Keratinocyte (primary cell): ENCODE results near the gene STXBP1. TPM values are rescaled to one million over a fixed set of nuclear protein-coding genes. Genes with fewer than 3 reads are reported as not detected.

Source experiments
- DNase-seq: peaks from one replicate; pipeline ENCODE4 v3.0.0-alpha.2; 2011; ENCODE audit warnings: low read depth, missing footprints, low spot score
- FAIRE-seq: peaks from 2 replicates; lab custom pipeline; 2011; peaks lifted over from hg19 to GRCh38; lab: Jason Lieb, UNC
- H2AFZ ChIP-seq: 2 replicates; pipeline ENCODE4 v1.6.0; 2012; ENCODE audit warnings: low read length, control low read depth, inconsistent platforms; ENCODE audit not compliant: control insufficient read depth
- H3K27ac ChIP-seq: 2 replicates; pipeline ENCODE4 v1.5.1; 2011; ENCODE audit warnings: low read length; ENCODE audit not compliant: control insufficient read depth, insufficient read depth
- H3K27me3 ChIP-seq: 3 replicates; pipeline ENCODE4 v1.6.0; 2011; ENCODE audit warnings: low read length; ENCODE audit not compliant: control insufficient read depth, insufficient read depth; ENCODE audit errors: extremely low read depth
- H3K36me3 ChIP-seq, 2 experiments: 2 replicates in 1 of 2; 3 replicates in 1 of 2; pipeline ENCODE4 v1.5.1; 2011; ENCODE audit warnings: low read length in 2 of 2, mild to moderate bottlenecking in 1 of 2; ENCODE audit not compliant: control insufficient read depth in 2 of 2, insufficient read depth in 2 of 2; ENCODE audit errors: extremely low read depth in 1 of 2
- H3K4me1 ChIP-seq: 3 replicates; pipeline ENCODE4 v1.5.1; 2011; ENCODE audit warnings: low read length; ENCODE audit not compliant: control insufficient read depth, insufficient read depth; ENCODE audit errors: extremely low read depth
- H3K4me2 ChIP-seq: 3 replicates; pipeline ENCODE4 v1.6.0; 2011; ENCODE audit warnings: low read depth, low read length; ENCODE audit not compliant: control insufficient read depth, insufficient read depth; ENCODE audit errors: extremely low read depth
- H3K4me3 ChIP-seq, 3 experiments: fragments of 200-600 bp in 1 of 3; sonication (generic) in 1 of 3; 2 replicates in 2 of 3; 3 replicates in 1 of 3; pipeline ENCODE4 v1.5.1; 2011 to 2016; ENCODE audit warnings: low read length in 3 of 3, mild to moderate bottlenecking in 3 of 3, control low read depth in 2 of 3, inconsistent platforms in 1 of 3, low read depth in 1 of 3, mixed read lengths in 1 of 3, mixed run types in 1 of 3, moderate library complexity in 1 of 3; ENCODE audit not compliant: control insufficient read depth in 2 of 3, insufficient read depth in 2 of 3; ENCODE audit errors: extremely low read depth in 1 of 3
- H3K79me2 ChIP-seq: 2 replicates; pipeline ENCODE4 v1.6.0; 2012; ENCODE audit warnings: low read length; ENCODE audit not compliant: control insufficient read depth, insufficient read depth
- H3K9ac ChIP-seq: 3 replicates; pipeline ENCODE4 v1.6.0; 2011; ENCODE audit warnings: low read length; ENCODE audit not compliant: control insufficient read depth, insufficient read depth; ENCODE audit errors: extremely low read depth
- H3K9me1 ChIP-seq: 3 replicates; pipeline ENCODE4 v1.6.0; 2011; ENCODE audit warnings: low read length; ENCODE audit not compliant: control insufficient read depth, insufficient read depth; ENCODE audit errors: extremely low read depth
- H3K9me3 ChIP-seq: 2 replicates; pipeline ENCODE4 v1.5.1; 2012; ENCODE audit warnings: low read depth, low read length; ENCODE audit not compliant: control insufficient read depth
- H4K20me1 ChIP-seq: 3 replicates; pipeline ENCODE4 v1.6.0; 2011; ENCODE audit warnings: low read length; ENCODE audit not compliant: control insufficient read depth, insufficient read depth; ENCODE audit errors: extremely low read depth
- CTCF ChIP-seq, 3 experiments: IDR thresholded peaks in 1 of 3; conservative IDR thresholded peaks in 1 of 3; optimal IDR thresholded peaks in 1 of 3; 2 replicates in 2 of 3; 3 replicates in 1 of 3; pipeline versions ENCODE3 to v1.5.1; 2011; ENCODE audit warnings: low read length in 3 of 3, mild to moderate bottlenecking in 3 of 3, moderate library complexity in 2 of 3, control low read depth in 1 of 3, inconsistent platforms in 1 of 3; ENCODE audit not compliant: insufficient read depth in 2 of 3; ENCODE audit errors: extremely low read depth in 1 of 3
- EZH2 ChIP-seq: IDR thresholded peaks from one replicate; pipeline ENCODE4 v1.6.1; 2012; ENCODE audit warnings: inconsistent platforms, mild to moderate bottlenecking, low read length, moderate library complexity
- dilution Hi-C: fragments of 300-500 bp; cut with MboI; formaldehyde crosslinking; loops from one replicate; pipeline ENCODE4 v1.7.0; 2020; ENCODE audit warnings: low sequenced_read_pairs; ENCODE audit not compliant: extremely low pct_ligation_motif_present
- polyA plus RNA-seq, 5 experiments: library from polyadenylated mRNA; depleted of rRNA in 3 of 5; stranded (reverse) in 3 of 5; stranded (forward) in 1 of 5; unstranded in 1 of 5; fragments of >200 nt; gene quantifications; 1 replicate in 1 of 5; 2 replicates in 3 of 5; 3 replicates in 1 of 5; pipeline versions ENCODE4 v1.2.1 to v1.2.3, GENCODE V29; 2011 to 2012; ENCODE audit warnings: missing spikeins in 2 of 5, low read depth in 1 of 5, low replicate concordance in 1 of 5

The STXBP1 gene
- polyA plus RNA-seq, 1 donor (not counting 4 experiments of a cell fraction or from before 2014, with no cell fraction given), result 17.1 TPM

- TF ChIP-seq EZH2 (no peak), CTCF (optimal IDR thresholded peaks at IDR 0.05 in 1 of 3, IDR thresholded peaks at IDR 0.05 in 1 of 3, conservative IDR thresholded peaks at IDR 0.05 in 1 of 3; ENCODE audit: extremely low read depth in 1 of 3, insufficient read depth in 2 of 3, low read length in 3 of 3) (no peak)
- no peaks in the 10 kb centered on the region for H3K79me2 ChIP-seq
- H3K4me3 ChIP-seq, result no peak overlapping the region
- no peak overlapping the region for H3K27ac ChIP-seq
- no peak overlapping the region for H2AFZ ChIP-seq
- H4K20me1 ChIP-seq, result no peaks in the 10 kb centered on the region
- H3K9ac ChIP-seq, result no peak overlapping the region
- H3K9me1 ChIP-seq, result no peaks in the 10 kb centered on the region
- dilution Hi-C loops, result no loop called here
- no peaks in the 10 kb centered on the region for H3K36me3 ChIP-seq
- peaks cover 4% of the 10 kb centered on the region for H3K4me1 ChIP-seq
- H3K4me2 ChIP-seq, result no peak overlapping the region
- no peaks in the 10 kb centered on the region for H3K9me3 ChIP-seq
- DNase-seq (no peak), FAIRE-seq (no peak)
- no peaks in the 10 kb centered on the region for H3K27me3 ChIP-seq
Measured at GRCh38 chr9:127700594-127701255, 88.6 kb downstream of the STXBP1 start.

- FAIRE-seq, result no peak
- no peak overlapping the region for H3K4me2 ChIP-seq
- dilution Hi-C loops, result no loop called here
- H3K27me3 ChIP-seq, result no peaks in the 10 kb centered on the region
- H3K27ac ChIP-seq, result no peak overlapping the region
- H3K9me1 ChIP-seq, result no peaks in the 10 kb centered on the region
- no peaks in the 10 kb centered on the region for H3K79me2 ChIP-seq
- no peaks in the 10 kb centered on the region for H3K9me3 ChIP-seq
- H4K20me1 ChIP-seq, result no peaks in the 10 kb centered on the region
- H3K4me3 ChIP-seq, result no peak overlapping the region
- no peak for DNase-seq
- no peak overlapping the region for H3K9ac ChIP-seq
- peaks cover 4% of the 10 kb centered on the region for H3K4me1 ChIP-seq
- no peak for TF ChIP-seq EZH2
- no peak for TF ChIP-seq CTCF (optimal IDR thresholded peaks at IDR 0.05 in 1 of 3, IDR thresholded peaks at IDR 0.05 in 1 of 3, conservative IDR thresholded peaks at IDR 0.05 in 1 of 3; ENCODE audit: extremely low read depth in 1 of 3, insufficient read depth in 2 of 3, low read length in 3 of 3)
- no peaks in the 10 kb centered on the region for H3K36me3 ChIP-seq
- H2AFZ ChIP-seq, result no peak overlapping the region
Measured at GRCh38 chr9:127703289-127703946, 91.3 kb downstream of the STXBP1 start.
